Renal pelvis (tissue), 4 donors: ENCODE data around the gene TYW1B. TPM values are rescaled to one million over a fixed set of nuclear protein-coding genes. Genes with fewer than 3 reads are reported as not detected.
"Not testable (repeated sequence)": the region's sequence is repeated elsewhere in the genome, so short reads cannot be mapped to it uniquely, and the experiment has no call there.

Source experiments
- DNase-seq: peaks from one replicate; pipeline ENCODE4 v3.0.0-alpha.2; 2013
- polyA plus RNA-seq, 3 donors: library from polyadenylated mRNA; unstranded; fragments of 120-200 nt; gene quantifications; one replicate each; pipeline ENCODE4 v1.2.1, GENCODE V29; 2013; ENCODE audit not compliant: insufficient read length in 3 of 3

Gene TYW1B
- polyA plus RNA-seq, 3 donors: 2.8 to 9.4 (median 3.9) TPM

DNA sequence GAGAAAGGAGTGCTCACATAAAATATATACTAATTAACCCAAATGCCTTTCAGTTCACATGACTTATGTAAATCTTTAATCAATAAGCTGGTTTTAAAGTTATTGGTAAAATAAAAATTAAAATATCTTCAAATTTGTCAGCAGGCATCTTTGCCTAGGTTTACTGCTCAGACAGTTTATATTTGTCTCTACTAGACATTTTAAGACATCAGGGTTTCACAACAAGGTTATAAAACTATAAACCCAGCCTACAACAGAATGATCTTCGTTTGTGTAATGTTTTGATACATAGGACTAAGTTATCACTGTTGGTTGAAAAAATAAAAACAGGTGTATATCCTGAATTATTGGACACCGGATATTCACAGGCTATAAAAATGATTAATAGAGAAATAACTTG lies 67.4 kb downstream of the TYW1B start:
- DNase-seq: no peak

DNA sequence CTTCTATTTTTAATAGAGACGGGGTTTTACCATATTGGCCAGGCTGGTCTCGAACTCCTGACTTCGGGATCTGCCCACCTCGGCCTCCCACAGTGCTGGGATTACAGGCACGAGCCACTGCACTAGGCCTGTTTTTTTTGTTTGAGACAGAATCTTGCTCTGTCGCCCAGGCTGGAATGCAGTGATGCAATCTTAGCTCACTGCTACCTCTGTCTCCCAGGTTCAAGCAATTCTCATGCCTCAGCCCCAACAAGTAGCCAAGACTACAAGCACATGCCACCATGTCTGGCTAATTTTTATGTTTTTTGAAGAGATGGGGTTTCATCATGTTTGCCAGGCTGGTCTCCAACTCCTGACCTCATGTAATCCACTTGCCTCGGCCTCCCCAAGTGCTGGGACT lies 73.7 kb downstream of the TYW1B start:
- DNase-seq: no peak

- DNase-seq: no peak
Observed at GRCh38 chr7:72753781-72754180, 74.2 kb downstream of the TYW1B start.

GRCh38 chr7:72753229-72753628 lies 74.8 kb downstream of the TYW1B start:
- DNase-seq: not testable (repeated sequence)

- DNase-seq: no peak
Observed at GRCh38 chr7:72751978-72752377, 76.0 kb downstream of the TYW1B start.

DNA sequence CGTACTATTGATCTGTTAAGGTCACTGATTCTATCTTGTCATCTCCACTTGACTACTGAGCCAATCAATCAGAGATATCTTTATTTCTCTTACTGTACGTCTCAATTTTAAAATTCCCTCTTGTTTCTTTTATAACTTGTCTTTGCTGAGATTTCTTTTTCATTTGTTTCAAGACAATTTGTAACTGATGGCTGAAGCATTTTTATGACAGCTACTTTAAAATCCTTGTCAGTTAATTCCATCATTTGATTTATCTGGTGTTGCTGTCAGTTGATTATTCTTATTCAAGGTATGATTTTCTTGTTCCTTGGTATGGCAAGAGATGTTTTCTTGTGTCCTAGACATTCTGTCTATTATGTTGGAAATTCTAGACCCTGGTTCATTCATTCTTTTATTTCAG lies 76.6 kb downstream of the TYW1B start:
- no peak for DNase-seq

DNA sequence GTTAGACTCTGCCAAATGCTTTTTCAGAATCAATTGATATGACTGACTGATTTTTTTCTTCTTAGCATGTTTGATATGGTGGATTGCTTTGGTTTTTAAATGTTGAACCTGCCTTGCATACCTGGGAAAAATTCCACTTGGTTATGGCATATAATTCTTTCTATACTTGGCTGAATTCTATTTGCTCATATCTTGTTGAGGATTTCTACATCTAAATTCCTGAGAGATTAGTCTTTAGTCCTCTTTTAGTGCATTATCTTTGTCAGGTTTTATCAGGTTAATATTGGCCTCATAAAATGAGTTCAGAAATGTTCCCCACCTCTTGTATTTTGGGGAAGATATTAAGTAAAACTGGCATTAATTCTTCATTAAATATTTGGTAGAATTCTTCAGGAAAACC lies 79.4 kb downstream of the TYW1B start:
- DNase-seq: not testable (repeated sequence)

DNA sequence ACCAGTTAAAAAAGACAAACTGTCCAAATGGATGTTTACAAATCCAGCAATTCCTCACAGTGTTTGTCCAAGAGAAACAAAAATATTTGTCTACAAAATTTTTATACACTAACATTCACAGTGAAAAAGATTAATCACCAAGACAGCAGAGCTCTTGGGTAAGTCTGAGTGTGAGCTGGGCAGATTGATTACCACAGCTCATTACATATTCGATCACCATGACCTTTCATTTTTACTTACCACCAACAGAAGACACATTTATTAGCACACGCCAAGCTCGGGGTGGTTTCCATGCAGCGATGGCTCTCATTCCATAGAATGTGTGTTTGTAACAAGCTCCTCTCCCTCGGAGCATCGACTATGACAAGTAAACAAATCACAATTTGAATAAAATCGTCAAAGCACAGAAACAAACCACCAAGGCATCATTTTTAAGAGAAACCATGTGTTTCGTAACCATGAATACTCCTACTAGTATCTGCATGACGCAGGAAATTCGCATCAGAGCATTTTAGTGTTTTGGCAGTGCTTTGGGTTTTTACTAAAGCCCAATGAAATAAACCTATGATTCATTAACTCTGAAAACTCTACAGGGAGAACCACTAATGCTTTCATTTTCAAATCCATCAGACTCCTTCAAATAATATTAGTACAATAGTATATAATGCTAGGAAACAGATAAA lies 83.6 kb downstream of the TYW1B start:
- peak; percentile 33 for DNase-seq

DNA sequence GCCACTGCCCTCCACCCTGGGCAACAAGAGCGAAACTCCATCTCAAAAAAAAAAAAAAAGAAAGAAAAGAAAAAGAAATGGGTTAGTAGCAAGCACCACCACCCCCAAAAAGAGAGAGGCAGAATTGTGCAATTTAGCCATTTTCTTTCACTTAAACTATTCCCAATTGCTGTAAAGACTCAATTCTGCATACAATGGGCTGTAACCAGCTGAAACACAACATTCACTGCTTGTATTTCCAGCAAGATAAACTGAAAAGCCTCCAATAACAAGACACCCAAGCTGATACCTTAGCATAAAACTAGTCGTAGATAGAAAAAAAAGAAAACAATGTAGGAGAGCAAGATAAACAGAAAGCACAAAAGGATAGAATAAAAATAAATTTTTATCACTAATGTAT lies 84.2 kb downstream of the TYW1B start:
- not testable (repeated sequence) for DNase-seq

GRCh38 chr7:72739716-72740115 lies 88.3 kb downstream of the TYW1B start:
- not testable (repeated sequence) for DNase-seq

- not testable (repeated sequence) for DNase-seq
Observed at GRCh38 chr7:72735855-72736254, 92.1 kb downstream of the TYW1B start.

DNA sequence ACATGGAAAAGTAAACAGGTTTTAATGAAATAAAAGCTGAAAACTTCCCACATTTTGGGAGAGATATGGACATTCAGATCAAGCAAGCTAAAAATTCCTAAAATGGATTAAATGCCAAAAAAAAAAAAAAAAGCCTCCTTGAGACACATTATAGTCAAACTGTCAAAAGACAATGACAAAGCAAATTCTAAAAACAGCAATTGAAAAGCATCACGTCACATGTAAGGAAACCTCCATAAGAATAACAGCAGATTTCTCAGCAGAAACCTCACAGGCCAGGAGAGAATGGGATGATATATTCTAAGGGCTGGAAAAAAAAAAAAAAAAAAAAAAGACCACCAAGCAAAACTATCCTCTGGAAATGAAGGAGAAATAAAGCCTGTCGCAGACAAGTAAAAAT lies 97.2 kb downstream of the TYW1B start:
- not testable (repeated sequence) for DNase-seq

GRCh38 chr7:72730384-72730783 lies 97.6 kb downstream of the TYW1B start:
- not testable (repeated sequence) for DNase-seq

- not testable (repeated sequence) for DNase-seq
Observed at GRCh38 chr7:72729130-72729529, 98.9 kb downstream of the TYW1B start.

DNA sequence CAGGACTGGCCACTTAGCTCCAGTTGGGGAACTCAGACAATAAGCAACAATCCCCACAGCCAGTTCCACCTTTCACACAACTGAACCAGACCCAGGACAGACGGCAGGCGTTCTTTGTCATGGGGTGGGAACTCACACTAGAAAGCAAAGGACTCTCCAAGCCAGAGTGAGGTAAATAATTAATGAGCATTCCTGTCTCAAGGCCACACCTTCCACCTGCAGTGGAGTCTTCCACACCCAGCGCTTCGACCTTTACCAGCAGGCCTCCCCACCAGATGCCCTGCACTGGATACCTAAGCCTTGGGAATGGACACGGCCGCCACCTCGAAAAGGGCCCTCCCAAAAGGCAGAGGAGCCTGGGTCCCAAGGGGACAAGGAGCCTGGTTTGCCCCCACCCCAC lies 105.3 kb downstream of the TYW1B start:
- DNase-seq: not testable (repeated sequence)

GRCh38 chr7:72720890-72721289 lies 107.1 kb downstream of the TYW1B start:
- DNase-seq: not testable (repeated sequence)

DNA sequence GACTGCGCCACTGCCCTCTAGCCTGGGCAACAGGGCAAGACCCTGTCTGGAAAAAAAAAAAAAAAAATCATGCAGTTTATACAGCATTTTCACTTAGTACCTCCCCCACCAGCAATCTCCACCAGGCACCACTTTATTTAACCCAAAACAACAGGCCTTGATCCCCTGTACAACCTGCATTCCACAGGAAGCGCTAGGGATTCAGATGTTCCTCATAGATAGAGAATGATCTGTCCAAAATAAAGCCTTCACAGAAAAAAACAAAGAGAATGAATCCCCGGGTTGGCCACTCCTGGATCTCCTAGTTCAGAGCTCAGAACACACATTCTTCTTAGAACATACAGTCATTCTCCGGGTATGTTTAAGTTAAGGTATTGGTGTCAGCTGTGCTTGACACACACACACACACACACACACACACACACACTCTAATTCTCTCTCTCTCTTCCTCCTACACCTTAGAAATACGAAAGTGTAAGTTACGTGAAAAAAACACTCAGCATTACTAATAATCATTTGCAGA lies 110.7 kb downstream of the TYW1B start:
- not testable (repeated sequence) for DNase-seq

DNA sequence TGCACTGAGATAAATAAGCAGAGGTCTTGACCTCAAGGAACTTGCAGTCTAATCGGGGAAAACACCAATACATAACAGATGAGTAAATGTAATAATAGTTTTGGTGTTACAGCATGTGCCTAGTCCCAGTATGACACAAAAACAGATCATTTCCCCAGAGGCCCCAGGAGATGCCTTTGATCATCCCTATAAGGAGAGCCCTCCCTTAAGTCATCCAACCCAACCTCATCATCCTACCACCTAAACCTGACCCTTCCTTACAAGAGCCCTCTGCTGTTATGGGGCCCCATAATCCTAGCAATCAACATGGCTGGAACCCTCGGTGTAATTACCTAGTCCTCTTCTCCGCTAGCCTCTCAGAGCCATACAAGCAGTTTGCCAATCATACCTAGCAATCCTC lies 116.1 kb downstream of the TYW1B start:
- DNase-seq: not testable (repeated sequence)

GRCh38 chr7:72710983-72711382 lies 117.0 kb downstream of the TYW1B start:
- DNase-seq: no peak

- no peak for DNase-seq
Observed at GRCh38 chr7:72709909-72710308, 118.1 kb downstream of the TYW1B start.

- not testable (repeated sequence) for DNase-seq
Observed at GRCh38 chr7:72708371-72709050, 119.5 kb downstream of the TYW1B start.

- DNase-seq: no peak
Observed at GRCh38 chr7:72706521-72706920, 121.5 kb downstream of the TYW1B start.

GRCh38 chr7:72705693-72706092 lies 122.3 kb downstream of the TYW1B start:
- not testable (repeated sequence) for DNase-seq
